Erythroblast (primary cell): ENCODE results near the gene CYP4F3.

Experiments used
- GATA1 ChIP-seq: IDR thresholded peaks from 2 replicates; pipeline ENCODE4 v1.6.1; 2011; ENCODE audit warnings: low read depth, mild to moderate bottlenecking, control low read depth, low read length, moderate library complexity
- POLR2A ChIP-seq: IDR thresholded peaks from 2 replicates; pipeline ENCODE4 v1.6.1; 2011; ENCODE audit warnings: mild to moderate bottlenecking, low read length

DNA sequence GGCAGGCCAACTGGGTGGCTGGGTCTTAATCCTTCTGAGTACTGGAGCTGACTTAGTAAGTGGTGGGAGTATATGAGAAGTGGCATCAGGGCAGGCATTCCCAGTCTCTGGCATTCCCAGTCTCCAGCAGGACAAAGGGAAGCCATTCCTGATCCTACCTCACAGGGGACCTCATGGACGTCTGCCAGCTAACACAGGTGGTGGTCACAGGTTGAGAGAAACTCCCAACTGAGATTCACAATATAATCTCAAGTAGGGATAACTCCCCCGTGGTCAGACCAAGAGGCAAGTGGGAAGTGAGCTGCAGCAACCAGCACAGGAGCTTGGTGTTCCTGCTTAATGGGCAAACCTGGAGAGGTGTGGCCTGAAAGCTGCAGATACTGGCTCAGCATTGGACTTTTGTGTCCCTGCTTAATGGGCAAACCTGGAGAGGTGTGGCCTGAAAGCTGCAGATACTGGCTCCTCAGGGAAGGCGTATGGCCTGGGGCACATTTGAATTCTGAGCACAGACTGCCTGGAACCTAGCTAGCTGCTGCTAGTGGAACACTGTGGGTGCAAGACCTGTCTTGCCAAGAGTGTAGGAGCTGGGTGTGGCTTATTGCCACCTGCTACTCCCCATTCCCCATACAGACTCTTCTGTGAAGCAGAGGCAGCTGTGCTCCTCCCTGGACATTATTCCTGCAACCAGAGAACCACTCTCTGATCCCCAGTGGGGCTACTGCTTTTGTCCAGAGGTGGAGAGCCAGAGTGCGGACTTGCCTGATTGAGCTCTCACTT lies 61.2 kb downstream of the CYP4F3 start:
- no peak for TF ChIP-seq POLR2A
- TF ChIP-seq GATA1: no peak
